ENCODE results near the gene TMEM42.

DNA sequence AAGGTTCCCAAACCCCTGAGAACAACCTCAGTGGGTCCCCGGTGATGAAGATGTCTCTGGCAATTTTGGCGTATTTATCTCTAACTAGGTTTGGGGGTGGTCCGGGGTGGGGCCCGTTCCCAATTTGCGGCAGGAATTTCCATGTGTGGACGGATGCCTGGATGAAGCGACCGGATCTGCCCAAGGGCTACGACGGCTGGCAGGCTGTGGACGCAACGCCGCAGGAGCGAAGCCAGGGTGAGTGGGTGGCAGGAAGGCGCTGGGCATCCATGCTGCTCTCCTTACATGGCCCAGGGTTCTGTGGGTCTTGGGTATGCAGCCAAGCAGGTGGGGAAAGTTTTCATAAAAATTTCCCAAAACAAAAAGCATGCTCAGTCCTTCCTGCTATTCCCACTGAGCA is 42.0 kb downstream of the TMEM42 start:
- TF ChIP-seq EZH2 (IDR thresholded peaks at IDR 0.05; ENCODE audit: insufficient read depth, poor library complexity, severe bottlenecking) (no peak), EZH2phosphoT487 (IDR thresholded peaks at IDR 0.05; ENCODE audit: insufficient read depth, low read depth) (no peak)
